ENCODE measurements around the gene ANKFN1.
A peak's percentile ranks its signal among the peaks of the same experiment; 100 is the strongest.

Gene ANKFN1

GRCh38 chr17:56290101-56290801, 137.0 kb downstream of the ANKFN1 start:
- DNase-seq: no peak

GRCh38 chr17:56290802-56291118, 137.5 kb downstream of the ANKFN1 start:
- no peak for DNase-seq

- DNase-seq: no peak
These were observed 138.0 kb downstream of the ANKFN1 start for GRCh38 chr17:56291226-56291805.

GRCh38 chr17:56292010-56292409, 138.7 kb downstream of the ANKFN1 start:
- DNase-seq: no peak

GRCh38 chr17:56292578-56292977, 139.3 kb downstream of the ANKFN1 start:
- no peak for DNase-seq

GRCh38 chr17:56297184-56297583, 143.9 kb downstream of the ANKFN1 start:
- DNase-seq: peak; percentile 18

- no peak for DNase-seq
These were observed 145.6 kb downstream of the ANKFN1 start for GRCh38 chr17:56298846-56299245.

GRCh38 chr17:56300144-56300543, 146.9 kb downstream of the ANKFN1 start:
- no peak for DNase-seq

GRCh38 chr17:56305007-56305406, 151.7 kb downstream of the ANKFN1 start:
- DNase-seq: no peak

- DNase-seq: no peak
These were observed 156.6 kb downstream of the ANKFN1 start for GRCh38 chr17:56309897-56310296.

GRCh38 chr17:56310782-56311181, 157.5 kb downstream of the ANKFN1 start:
- DNase-seq: no peak

- no peak for DNase-seq
These were observed 159.9 kb downstream of the ANKFN1 start for GRCh38 chr17:56313201-56313600.

GRCh38 chr17:56314026-56314425, 160.8 kb downstream of the ANKFN1 start:
- no peak for DNase-seq

GRCh38 chr17:56314984-56315602, 161.8 kb downstream of the ANKFN1 start:
- DNase-seq: no peak

- no peak for DNase-seq
These were observed 163.3 kb downstream of the ANKFN1 start for GRCh38 chr17:56316604-56317003.

GRCh38 chr17:56317351-56318208, 164.3 kb downstream of the ANKFN1 start:
- DNase-seq: no peak

GRCh38 chr17:56319531-56319930, 166.3 kb downstream of the ANKFN1 start:
- DNase-seq: no peak

GRCh38 chr17:56320443-56320842, 167.2 kb downstream of the ANKFN1 start:
- DNase-seq: no peak

- DNase-seq: no peak
These were observed 169.7 kb downstream of the ANKFN1 start for GRCh38 chr17:56322991-56323390.

- no peak for DNase-seq
These were observed 171.4 kb downstream of the ANKFN1 start for GRCh38 chr17:56324676-56325075.

- DNase-seq: no peak
These were observed 172.2 kb downstream of the ANKFN1 start for GRCh38 chr17:56325313-56326000.

GRCh38 chr17:56326001-56326359, 172.7 kb downstream of the ANKFN1 start:
- no peak for DNase-seq

GRCh38 chr17:56347639-56348038, 194.4 kb downstream of the ANKFN1 start:
- DNase-seq: no peak
